IMR-90 (cell line): ENCODE data around the gene NPR2.

Experiments
- CEBPB ChIP-seq: IDR thresholded peaks from 2 replicates; pipeline ENCODE4 v1.6.1; 2012; ENCODE audit warnings: low read depth, low read length, improper control_type of control experiment
- CHD1 ChIP-seq: IDR thresholded peaks from 2 replicates; pipeline ENCODE4 v1.6.1; 2012; ENCODE audit warnings: low read depth, low read length, improper control_type of control experiment
- CTCF ChIP-seq: conservative IDR thresholded peaks from 2 replicates; pipeline ENCODE4 v1.5.1; 2012; ENCODE audit warnings: mild to moderate bottlenecking, low read depth, low read length, improper control_type of control experiment
- ELK1 ChIP-seq: fragments of 150-350 bp; IDR thresholded peaks from 2 replicates; pipeline ENCODE4 v1.6.1; 2016; ENCODE audit warnings: low read depth, mild to moderate bottlenecking, low read length, moderate library complexity, borderline replicate concordance
- MAFK ChIP-seq: IDR thresholded peaks from 2 replicates; pipeline ENCODE4 v1.6.1; 2012; ENCODE audit warnings: low read depth, low read length, improper control_type of control experiment
- MAZ ChIP-seq: IDR thresholded peaks from 2 replicates; pipeline ENCODE4 v1.6.1; 2012; ENCODE audit warnings: low read depth, mild to moderate bottlenecking, low read length, improper control_type of control experiment, moderate library complexity, borderline replicate concordance
- MXI1 ChIP-seq: IDR thresholded peaks from 2 replicates; pipeline ENCODE4 v1.6.1; 2012; ENCODE audit warnings: low read depth, mild to moderate bottlenecking, low read length, moderate library complexity, borderline replicate concordance
- NFE2L2 ChIP-seq: fragments of 150-350 bp; IDR thresholded peaks from 2 replicates; pipeline ENCODE4 v1.6.1; 2016; ENCODE audit warnings: low read depth, mild to moderate bottlenecking, low read length
- POLR2A ChIP-seq: IDR thresholded peaks from 2 replicates; pipeline ENCODE4 v1.6.1; 2012; ENCODE audit warnings: mild to moderate bottlenecking, low read depth, low read length
- RAD21 ChIP-seq: IDR thresholded peaks from 2 replicates; pipeline ENCODE4 v1.6.1; 2012; ENCODE audit warnings: low read length, improper control_type of control experiment
- RCOR1 ChIP-seq: IDR thresholded peaks from 2 replicates; pipeline ENCODE4 v1.6.1; 2012; ENCODE audit warnings: mild to moderate bottlenecking, low read length, improper control_type of control experiment; ENCODE audit not compliant: insufficient replicate concordance
- RFX5 ChIP-seq: IDR thresholded peaks from 2 replicates; pipeline ENCODE4 v1.8.0; 2012; ENCODE audit warnings: low read depth, mild to moderate bottlenecking, low read length, moderate library complexity
- SMC3 ChIP-seq: fragments of 150-350 bp; IDR thresholded peaks from 2 replicates; pipeline ENCODE4 v1.6.1; 2016; ENCODE audit warnings: low read depth, mild to moderate bottlenecking, antibody characterized with exemption, low read length, moderate library complexity
- USF2 ChIP-seq: fragments of 150-350 bp; IDR thresholded peaks from 2 replicates; pipeline ENCODE4 v1.6.1; 2017; ENCODE audit warnings: mild to moderate bottlenecking, antibody characterized with exemption, low read length, low read depth

GRCh38 chr9:35748858-35749514 lies 42.4 kb upstream of the NPR2 start, which contains the start of the genes GBA2 and RGP1:
- TF ChIP-seq CTCF (no peak), CHD1 (no peak), POLR2A (peak; percentile 61), RAD21 (no peak), NFE2L2 (no peak), ELK1 (no peak), MAZ (peak; percentile 72; the same call in 1 of the 2 replicates), MAFK (no peak), RFX5 (no peak), MXI1 (no peak), SMC3 (no peak), USF2 (no peak), RCOR1 (no peak), CEBPB (no peak)
